Chondrocyte (in vitro differentiated cells): Measurements from ENCODE around the gene DYNLT2. TPM values are rescaled to one million over a fixed set of nuclear protein-coding genes. Genes with fewer than 3 reads are reported as not detected.

ENCODE experiments used
- DNase-seq: peaks from one replicate; pipeline ENCODE4 v3.0.0; 2021; ENCODE audit warnings: mixed read lengths, low spot score
- H3K27ac Mint-ChIP-seq: one replicate; pipeline ENCODE4 v1.8.0; 2021; ENCODE audit warnings: mild to moderate bottlenecking, moderate library complexity, mixed read lengths; ENCODE audit not compliant: unreplicated experiment
- H3K27me3 Mint-ChIP-seq: 2 replicates; pipeline ENCODE4 v1.8.0; 2021; ENCODE audit warnings: low read depth, mixed read lengths
- H3K36me3 Mint-ChIP-seq: 2 replicates; pipeline ENCODE4 v1.8.0; 2021; ENCODE audit warnings: low read depth, mixed read lengths
- H3K4me1 Mint-ChIP-seq: 2 replicates; pipeline ENCODE4 v1.8.0; 2021; ENCODE audit warnings: low read depth, mild to moderate bottlenecking, mixed read lengths
- H3K4me3 Mint-ChIP-seq: one replicate; pipeline ENCODE4 v1.8.0; 2021; ENCODE audit warnings: mild to moderate bottlenecking, moderate library complexity, mixed read lengths; ENCODE audit not compliant: unreplicated experiment
- H3K9me3 Mint-ChIP-seq: 2 replicates; pipeline ENCODE4 v1.8.0; 2021; ENCODE audit warnings: low read depth, mixed read lengths
- total RNA-seq: library from RNA; stranded (reverse); gene quantifications from 3 replicates; pipeline ENCODE4 v1.2.1, GENCODE V29; 2021
- TF ChIP-seq, protein P1 (sequence below): fragments of 200-600 bp; sonication (generic); IDR thresholded peaks from 2 replicates; pipeline ENCODE4 v1.5.0; 2021; ENCODE audit warnings: antibody characterized with exemption, mild to moderate bottlenecking, moderate library complexity

Gene DYNLT2
- total RNA-seq, 1 donor from 2014 or later = 0.85 TPM

DNA sequence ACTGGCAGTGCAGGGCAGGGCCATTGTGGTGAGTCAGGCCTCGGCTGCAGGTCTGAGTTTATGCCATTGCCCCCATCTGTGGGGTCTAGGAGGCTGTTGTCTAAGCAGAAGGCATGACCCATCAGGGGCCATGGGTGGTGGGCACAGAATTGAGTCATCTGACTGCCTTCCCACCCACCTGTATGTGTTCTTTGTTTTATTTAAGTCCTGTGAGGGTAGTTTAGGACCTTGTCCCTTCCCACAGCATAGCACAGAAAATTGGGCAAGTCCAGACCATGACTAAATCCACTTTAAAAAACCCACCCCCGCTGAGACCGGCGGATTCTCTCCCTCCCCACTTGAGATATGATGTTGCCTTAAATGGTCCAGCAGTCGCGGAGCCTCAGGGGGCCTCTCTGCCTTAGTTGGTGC is 40.4 kb upstream of the DYNLT2 start:
- Mint-ChIP-seq H3K4me3 (no peak overlapping the region), H3K4me1 (peaks cover 26% of the 10 kb centered on the region), H3K27ac (no peak overlapping the region), H3K9me3 (no peaks in the 10 kb centered on the region), H3K36me3 (no peaks in the 10 kb centered on the region), H3K27me3 (no peaks in the 10 kb centered on the region)
- TF ChIP-seq, protein P1, sequence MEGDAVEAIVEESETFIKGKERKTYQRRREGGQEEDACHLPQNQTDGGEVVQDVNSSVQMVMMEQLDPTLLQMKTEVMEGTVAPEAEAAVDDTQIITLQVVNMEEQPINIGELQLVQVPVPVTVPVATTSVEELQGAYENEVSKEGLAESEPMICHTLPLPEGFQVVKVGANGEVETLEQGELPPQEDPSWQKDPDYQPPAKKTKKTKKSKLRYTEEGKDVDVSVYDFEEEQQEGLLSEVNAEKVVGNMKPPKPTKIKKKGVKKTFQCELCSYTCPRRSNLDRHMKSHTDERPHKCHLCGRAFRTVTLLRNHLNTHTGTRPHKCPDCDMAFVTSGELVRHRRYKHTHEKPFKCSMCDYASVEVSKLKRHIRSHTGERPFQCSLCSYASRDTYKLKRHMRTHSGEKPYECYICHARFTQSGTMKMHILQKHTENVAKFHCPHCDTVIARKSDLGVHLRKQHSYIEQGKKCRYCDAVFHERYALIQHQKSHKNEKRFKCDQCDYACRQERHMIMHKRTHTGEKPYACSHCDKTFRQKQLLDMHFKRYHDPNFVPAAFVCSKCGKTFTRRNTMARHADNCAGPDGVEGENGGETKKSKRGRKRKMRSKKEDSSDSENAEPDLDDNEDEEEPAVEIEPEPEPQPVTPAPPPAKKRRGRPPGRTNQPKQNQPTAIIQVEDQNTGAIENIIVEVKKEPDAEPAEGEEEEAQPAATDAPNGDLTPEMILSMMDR = no peak
- no peak for DNase-seq

DNA sequence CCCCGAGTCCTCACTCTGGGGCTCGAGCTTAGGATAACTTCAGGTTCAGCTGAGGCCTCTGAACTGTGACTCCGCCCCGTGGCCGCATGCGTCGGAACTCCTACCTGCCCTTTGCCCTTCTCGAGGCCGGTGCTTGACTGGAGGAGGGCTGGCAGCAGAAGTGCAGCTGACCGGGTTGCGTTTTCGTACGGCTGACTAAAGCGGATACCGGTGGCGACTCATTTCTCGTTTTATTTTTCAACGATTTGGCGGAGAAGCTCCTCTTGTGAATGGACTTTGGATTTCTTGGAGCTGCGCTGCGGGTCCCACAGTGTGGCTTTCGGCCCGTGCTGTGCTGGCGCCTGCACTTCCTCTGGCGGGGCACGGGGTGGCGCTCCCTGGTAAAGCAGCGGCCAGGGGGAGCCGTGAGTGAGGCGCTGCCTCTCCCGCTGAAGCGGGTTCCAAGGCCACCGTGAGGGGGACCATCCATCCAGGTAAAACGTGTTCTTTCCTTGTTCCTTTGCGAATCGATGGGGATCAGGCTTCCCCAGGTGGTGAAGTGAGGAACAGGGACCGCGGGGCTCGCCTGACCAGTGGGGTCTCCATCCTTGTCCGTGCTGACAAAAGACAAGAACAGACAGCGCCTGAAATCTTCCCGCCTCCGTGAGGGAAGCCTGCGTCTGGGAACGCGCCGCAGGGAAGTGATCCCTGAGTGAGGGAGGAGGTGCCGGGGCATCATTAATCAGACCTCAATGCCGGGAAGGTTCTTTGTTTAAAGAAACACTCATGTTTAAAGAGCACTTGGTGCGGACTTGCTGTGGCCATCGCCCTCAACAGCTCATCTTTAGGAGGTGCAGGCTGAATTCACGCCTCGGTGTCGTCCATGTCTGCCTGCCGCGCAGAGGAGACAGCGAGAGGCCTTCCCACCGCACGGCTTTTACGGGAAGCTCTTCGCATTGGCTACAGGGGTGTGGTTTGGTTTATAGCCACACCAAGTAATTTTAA is 38.9 kb upstream of the DYNLT2 start:
- H3K4me1 Mint-ChIP-seq = peaks cover 26% of the 10 kb centered on the region
- TF ChIP-seq, protein P1 = peak; percentile 99
- no peaks in the 10 kb centered on the region for H3K36me3 Mint-ChIP-seq
- H3K27ac Mint-ChIP-seq = peak overlapping the region; percentile 55
- no peaks in the 10 kb centered on the region for H3K27me3 Mint-ChIP-seq
- H3K4me3 Mint-ChIP-seq = peak overlapping the region; percentile 75
- no peaks in the 10 kb centered on the region for H3K9me3 Mint-ChIP-seq
- no peak for DNase-seq

DNA sequence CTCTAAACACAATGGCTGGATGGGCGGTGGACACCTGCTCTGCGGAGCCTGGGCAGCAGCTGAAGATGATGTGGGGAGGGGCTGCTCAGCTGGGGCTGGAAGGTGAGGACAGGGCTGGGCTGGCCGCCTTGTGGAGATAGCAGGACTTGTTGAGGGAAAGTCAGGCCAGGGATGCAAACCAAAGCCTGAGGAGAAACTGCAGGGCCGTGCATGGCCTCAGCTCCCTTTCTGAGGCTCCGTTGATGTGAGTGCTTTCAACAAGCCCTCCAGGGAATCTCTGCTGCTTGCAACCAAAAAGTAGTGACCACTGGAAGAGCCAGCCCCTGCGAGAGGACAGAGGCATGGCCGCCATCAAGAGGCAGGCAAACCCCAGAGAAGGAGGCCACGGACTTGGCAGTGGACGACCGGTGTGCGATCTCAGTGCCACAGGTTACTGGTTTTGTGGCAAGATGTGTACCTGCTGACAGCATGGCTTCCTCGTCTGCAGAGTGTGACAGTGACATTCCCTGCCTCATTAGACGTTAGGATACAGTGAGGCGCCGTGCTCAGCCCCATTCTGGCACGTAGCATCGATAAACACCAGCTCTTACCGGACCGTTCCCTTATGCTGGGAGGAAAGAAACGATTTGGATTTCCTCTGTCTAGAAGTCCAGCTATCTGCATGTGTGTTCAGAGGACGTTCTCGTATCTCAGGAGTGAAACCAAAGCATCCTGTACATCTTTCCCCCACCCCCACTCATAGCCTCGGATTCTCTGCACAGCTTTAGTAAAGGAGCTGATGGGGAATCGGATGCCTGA is 38.0 kb upstream of the DYNLT2 start:
- Mint-ChIP-seq H3K36me3 (no peaks in the 10 kb centered on the region), H3K27me3 (no peaks in the 10 kb centered on the region), H3K4me1 (peaks cover 27% of the 10 kb centered on the region), H3K4me3 (peak overlapping the region; percentile 75), H3K9me3 (no peaks in the 10 kb centered on the region), H3K27ac (no peak overlapping the region)
- no peak for DNase-seq
- TF ChIP-seq, protein P1 = no peak

DNA sequence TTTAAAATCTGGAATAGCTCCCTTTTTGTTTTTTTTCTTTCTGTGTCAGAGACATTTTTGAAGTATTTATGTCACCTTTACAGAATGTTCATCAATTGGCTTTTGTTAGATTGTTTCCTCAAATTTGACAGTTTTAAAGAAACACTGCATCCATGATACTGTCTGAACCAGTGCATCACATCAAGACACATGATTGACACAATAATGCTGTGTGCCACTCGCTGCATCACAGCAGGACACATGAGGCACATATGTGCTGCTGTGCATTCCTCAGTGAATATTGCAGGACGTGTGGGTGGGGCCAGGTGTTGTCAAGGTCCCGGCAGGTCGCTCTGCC is 37.4 kb upstream of the DYNLT2 start:
- no peaks in the 10 kb centered on the region for H3K27me3 Mint-ChIP-seq
- no peaks in the 10 kb centered on the region for H3K9me3 Mint-ChIP-seq
- peaks cover 2% of the 10 kb centered on the region for H3K36me3 Mint-ChIP-seq
- DNase-seq = no peak
- H3K4me3 Mint-ChIP-seq = no peak overlapping the region
- no peak overlapping the region for H3K27ac Mint-ChIP-seq
- H3K4me1 Mint-ChIP-seq = peaks cover 32% of the 10 kb centered on the region
- TF ChIP-seq, protein P1 = no peak

DNA sequence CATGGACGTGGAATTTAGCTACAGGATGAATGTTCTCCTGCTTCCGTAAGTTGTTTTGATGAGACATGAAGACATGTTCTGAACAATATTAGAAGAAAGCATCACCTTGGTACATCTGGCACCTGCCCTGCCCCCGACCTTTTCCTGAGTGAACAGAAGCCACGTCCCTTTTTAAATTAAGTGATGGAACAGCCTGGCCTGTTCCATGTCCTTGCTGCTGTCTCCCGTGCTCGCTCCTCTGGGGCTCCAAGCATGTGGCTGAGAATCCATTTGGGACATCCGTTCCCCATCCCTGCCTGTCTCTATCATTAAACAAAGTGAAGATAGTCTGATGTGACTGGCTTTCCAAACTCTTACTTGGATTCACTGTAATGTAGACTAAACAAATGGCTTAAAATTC is 36.4 kb upstream of the DYNLT2 start:
- Mint-ChIP-seq H3K27me3 (no peaks in the 10 kb centered on the region), H3K4me3 (no peak overlapping the region)

More for the DNA sequence above, 36.4 kb upstream of the DYNLT2 start:
- Mint-ChIP-seq H3K9me3 (no peaks in the 10 kb centered on the region), H3K27ac (no peak overlapping the region), H3K4me1 (peaks cover 42% of the 10 kb centered on the region), H3K36me3 (peaks cover 8% of the 10 kb centered on the region)
- TF ChIP-seq, protein P1 = no peak
- no peak for DNase-seq
